Vagina (tissue), 2 donors: ENCODE data around the gene RAB6D. TPM values are rescaled to one million over a fixed set of nuclear protein-coding genes. Genes with fewer than 3 reads are reported as not detected.
"Not testable (repeated sequence)": the region's sequence is repeated elsewhere in the genome, so short reads cannot be mapped to it uniquely, and the experiment has no call there.

Experiments used
- DNase-seq, 2 donors: peaks; one replicate each; pipeline ENCODE4 v3.0.0-alpha.2; 2017; ENCODE audit errors: extremely low spot score in 2 of 2
- H3K27ac ChIP-seq: fragments of 200-600 bp; sonication (generic); one replicate; pipeline ENCODE4 v1.5.1; 2019
- H3K27me3 ChIP-seq: fragments of 200-600 bp; sonication (generic); one replicate; pipeline ENCODE4 v1.5.1; 2019
- H3K36me3 ChIP-seq, 2 donors: fragments of 200-600 bp; sonication (generic); one replicate each; pipeline ENCODE4 v1.5.1; 2017 to 2019
- H3K4me1 ChIP-seq: fragments of 200-600 bp; sonication (generic); one replicate; pipeline ENCODE4 v1.5.1; 2019
- H3K4me3 ChIP-seq, 2 donors: fragments of 200-600 bp; sonication (generic); 1 replicate in 1 of 2; 2 replicates in 1 of 2; pipeline ENCODE4 v1.5.1; 2016 to 2019
- H3K9me3 ChIP-seq: fragments of 200-600 bp; sonication (generic); one replicate; pipeline ENCODE4 v1.5.1; 2019
- CTCF ChIP-seq, 3 experiments: fragments of 450-650 bp in 2 of 3; fragments of 200-600 bp in 1 of 3; sonication (generic) in 1 of 3; IDR thresholded peaks; one replicate each; pipeline ENCODE4 v1.5.1; 2017 to 2019; ENCODE audit warnings: antibody characterized with exemption in 3 of 3, mild to moderate bottlenecking in 2 of 3, moderate library complexity in 2 of 3
- POLR2A ChIP-seq, 2 donors: fragments of 450-650 bp; IDR thresholded peaks; one replicate each; pipeline ENCODE4 v1.6.1; 2017; ENCODE audit warnings: antibody characterized with exemption in 2 of 2, mild to moderate bottlenecking in 2 of 2, moderate library complexity in 2 of 2
- POLR2AphosphoS5 ChIP-seq, 2 donors: sonication (generic); formaldehyde crosslinking; IDR thresholded peaks; one replicate each; pipeline ENCODE4 v1.9.0; 2017; ENCODE audit warnings: antibody characterized with exemption in 2 of 2, mild to moderate bottlenecking in 2 of 2, low read depth in 1 of 2; ENCODE audit not compliant: insufficient read depth in 1 of 2
- intact Hi-C: fragments of 100-400 bp; cut with DNase I; formaldehyde crosslinking; loops from one replicate; pipeline ENCODE4 v1.15.1; 2023
- total RNA-seq: library from RNA; depleted of rRNA; stranded (reverse); fragments of >200 nt; gene quantifications from one replicate; pipeline ENCODE4 v1.2.3, GENCODE V29; 2016

The RAB6D gene
- total RNA-seq, 1 donor from 2014 or later: not detected

GRCh38 chr2:131369954-131370353 is 6.0 kb upstream of the RAB6D start:
- Histone ChIP-seq H3K27me3 (no peaks in the 10 kb centered on the region), H3K36me3 (no peaks in the 10 kb centered on the region), H3K4me3 (no peak overlapping the region), H3K4me1 (no peaks in the 10 kb centered on the region), H3K27ac (no peak overlapping the region), H3K9me3 (no peaks in the 10 kb centered on the region)
- DNase-seq: no peak
- intact Hi-C loops: no loop called here
- TF ChIP-seq CTCF (IDR thresholded peaks at IDR 0.05) (no peak), POLR2AphosphoS5 (IDR thresholded peaks at IDR 0.05; ENCODE audit: insufficient read depth in 1 of 2, low read depth in 1 of 2) (no peak), POLR2A (IDR thresholded peaks at IDR 0.05) (no peak)

- H3K36me3 ChIP-seq, H3K4me3 ChIP-seq, H3K27me3 ChIP-seq, H3K4me1 ChIP-seq, H3K27ac ChIP-seq, intact Hi-C loops, DNase-seq, H3K9me3 ChIP-seq: not testable (repeated sequence)
Observed at GRCh38 chr2:131368493-131369066, 4.6 kb upstream of the RAB6D start.

- Histone ChIP-seq H3K27me3 (no peaks in the 10 kb centered on the region), H3K27ac (no peak overlapping the region), H3K36me3 (no peaks in the 10 kb centered on the region), H3K4me3 (no peak overlapping the region), H3K9me3 (no peaks in the 10 kb centered on the region), H3K4me1 (no peaks in the 10 kb centered on the region)
- no peak for TF ChIP-seq POLR2A (IDR thresholded peaks at IDR 0.05)
- TF ChIP-seq CTCF (IDR thresholded peaks at IDR 0.05): no peak
- TF ChIP-seq POLR2AphosphoS5 (IDR thresholded peaks at IDR 0.05; ENCODE audit: insufficient read depth in 1 of 2, low read depth in 1 of 2): no peak
- intact Hi-C loops: no loop called here
- no peak for DNase-seq
Observed at GRCh38 chr2:131367352-131367751, 3.4 kb upstream of the RAB6D start.

- no peaks in the 10 kb centered on the region for H3K4me1 ChIP-seq
- no peak overlapping the region for H3K27ac ChIP-seq
- no peaks in the 10 kb centered on the region for H3K9me3 ChIP-seq
- intact Hi-C loops: no loop called here
- no peak for TF ChIP-seq POLR2A (IDR thresholded peaks at IDR 0.05)
- H3K4me3 ChIP-seq: no peak overlapping the region
- H3K36me3 ChIP-seq: no peaks in the 10 kb centered on the region
- no peaks in the 10 kb centered on the region for H3K27me3 ChIP-seq
- DNase-seq: no peak
Observed at GRCh38 chr2:131366643-131367042, 2.7 kb upstream of the RAB6D start.

- Histone ChIP-seq H3K4me1 (no peaks in the 10 kb centered on the region), H3K27me3 (no peaks in the 10 kb centered on the region), H3K36me3 (no peaks in the 10 kb centered on the region), H3K27ac (no peak overlapping the region), H3K4me3 (no peak overlapping the region), H3K9me3 (no peaks in the 10 kb centered on the region)
- intact Hi-C loops: no loop called here
- TF ChIP-seq POLR2A (IDR thresholded peaks at IDR 0.05) (no peak), CTCF (IDR thresholded peaks at IDR 0.05) (no peak), POLR2AphosphoS5 (IDR thresholded peaks at IDR 0.05; ENCODE audit: insufficient read depth in 1 of 2, low read depth in 1 of 2) (no peak)
- DNase-seq: no peak
Observed at GRCh38 chr2:131365452-131365851, 1.5 kb upstream of the RAB6D start.

GRCh38 chr2:131363213-131363612 is 755 bp downstream of the RAB6D start:
- DNase-seq, H3K27me3 ChIP-seq, H3K4me1 ChIP-seq, H3K9me3 ChIP-seq, intact Hi-C loops, H3K4me3 ChIP-seq, H3K27ac ChIP-seq, H3K36me3 ChIP-seq: not testable (repeated sequence)

- DNase-seq, H3K27me3 ChIP-seq, H3K9me3 ChIP-seq, H3K4me1 ChIP-seq, intact Hi-C loops, H3K27ac ChIP-seq, H3K36me3 ChIP-seq, H3K4me3 ChIP-seq: not testable (repeated sequence)
Observed at GRCh38 chr2:131361773-131362172, 2.2 kb downstream of the RAB6D start.

GRCh38 chr2:131353167-131353697 is 10.7 kb downstream of the RAB6D start:
- intact Hi-C loops, H3K36me3 ChIP-seq, H3K27me3 ChIP-seq, DNase-seq, H3K4me3 ChIP-seq, H3K9me3 ChIP-seq, H3K27ac ChIP-seq, H3K4me1 ChIP-seq: not testable (repeated sequence)
